HG03045 (cell line): Measurements from ENCODE around the gene NAA11.

Experiments used
- ATAC-seq: cut with Tn5 transposase; IDR thresholded peaks from one replicate; pipeline ENCODE4 v1.9.1; 2021; ENCODE audit warnings: mild to moderate bottlenecking, moderate library complexity; ENCODE audit not compliant: unreplicated experiment

NAA11 gene

GRCh38 chr4:79325864-79326328 is at the start of gene NAA11:
TSS of gene NAA11 (minus strand) at chr4:79326061. CDS start at chr4:79325877, 184 bp downstream.
- no peak for ATAC-seq

- no peak for ATAC-seq
Measured at GRCh38 chr4:79370026-79370425, 44.2 kb upstream of the NAA11 start.

GRCh38 chr4:79367096-79367495 is 41.2 kb upstream of the NAA11 start:
- ATAC-seq: no peak

GRCh38 chr4:79366422-79366821 is 40.6 kb upstream of the NAA11 start:
- ATAC-seq: no peak

- no peak for ATAC-seq
Measured at GRCh38 chr4:79364061-79364460, 38.2 kb upstream of the NAA11 start.

- no peak for ATAC-seq
Measured at GRCh38 chr4:79362626-79363025, 36.8 kb upstream of the NAA11 start.

- no peak for ATAC-seq
Measured at GRCh38 chr4:79360006-79360405, 34.1 kb upstream of the NAA11 start.

- ATAC-seq: no peak
Measured at GRCh38 chr4:79358438-79358837, 32.6 kb upstream of the NAA11 start.

- ATAC-seq: no peak
Measured at GRCh38 chr4:79357365-79357764, 31.5 kb upstream of the NAA11 start.

GRCh38 chr4:79353075-79353474 is 27.2 kb upstream of the NAA11 start:
- ATAC-seq: no peak

- no peak for ATAC-seq
Measured at GRCh38 chr4:79348405-79348804, 22.5 kb upstream of the NAA11 start.

GRCh38 chr4:79341893-79342653 is 16.2 kb upstream of the NAA11 start:
- ATAC-seq: no peak

- no peak for ATAC-seq
Measured at GRCh38 chr4:79340568-79340967, 14.7 kb upstream of the NAA11 start.

- ATAC-seq: no peak
Measured at GRCh38 chr4:79338148-79338547, 12.3 kb upstream of the NAA11 start.

- ATAC-seq: no peak
Measured at GRCh38 chr4:79334783-79335182, 8.9 kb upstream of the NAA11 start.

GRCh38 chr4:79334341-79334740 is 8.5 kb upstream of the NAA11 start:
- ATAC-seq: no peak

- ATAC-seq: no peak
Measured at GRCh38 chr4:79331126-79331876, 5.4 kb upstream of the NAA11 start.

- ATAC-seq: no peak
Measured at GRCh38 chr4:79330720-79331119, 4.9 kb upstream of the NAA11 start.

GRCh38 chr4:79325436-79325835 is 425 bp downstream of the NAA11 start:
- ATAC-seq: no peak

GRCh38 chr4:79319975-79320374 is 5.9 kb downstream of the NAA11 start:
- no peak for ATAC-seq

- ATAC-seq: no peak
Measured at GRCh38 chr4:79317711-79318110, 8.2 kb downstream of the NAA11 start.

GRCh38 chr4:79315891-79316290 is 10.0 kb downstream of the NAA11 start:
- no peak for ATAC-seq
